B cell (primary cell): Measurements from ENCODE around the gene LAIR2. TPM values are rescaled to one million over a fixed set of nuclear protein-coding genes. Genes with fewer than 3 reads are reported as not detected.
A peak's percentile ranks its signal among the peaks of the same experiment; 100 is the strongest.

Experiments
- ATAC-seq: fragments of 200-7000 bp; cut with Tn5 transposase; one replicate; pipeline ENCODE4 v1.10.0; 2021; ENCODE audit warnings: low read depth, mild to moderate bottlenecking, moderate number of reproducible peaks, moderate library complexity
- CTCF ChIA-PET: fragments of 350-600 bp; sonication (Branson Sonifier 250); formaldehyde crosslinking; loops from one replicate; lab custom pipeline; 2021; ENCODE audit warnings: antibody characterized with exemption, inconsistent platforms; lab: Charles Lee
- POLR2A ChIA-PET: fragments of 350-600 bp; sonication (Branson Sonifier 250); formaldehyde crosslinking; loops from one replicate; lab custom pipeline; 2021; ENCODE audit warnings: antibody characterized with exemption; lab: Charles Lee
- DNase-seq: peaks from one replicate; pipeline ENCODE4 v3.0.0; 2013
- H2AFZ ChIP-seq: 2 replicates; pipeline ENCODE4 v1.6.1; 2012; ENCODE audit warnings: mild to moderate bottlenecking, low read depth, low read length; ENCODE audit not compliant: insufficient read depth, poor library complexity, severe bottlenecking
- H3K27ac ChIP-seq, 2 donors: 1 replicate in 1 of 2; 2 replicates in 1 of 2; pipeline ENCODE4 v1.5.1; 2012 to 2013; ENCODE audit warnings: low read length in 2 of 2, mild to moderate bottlenecking in 2 of 2, moderate library complexity in 1 of 2
- H3K27me3 ChIP-seq, 4 experiments: fragments of 200-600 bp in 1 of 4; sonication (generic) in 1 of 4; replicated peaks in 1 of 4; 1 replicate in 2 of 4; 2 replicates in 2 of 4; pipeline versions ENCODE4 v1.6.1 to v1.7.0; 2013 to 2016; ENCODE audit warnings: low read length in 3 of 4, mild to moderate bottlenecking in 2 of 4, mixed read lengths in 1 of 4, moderate library complexity in 1 of 4; ENCODE audit not compliant: insufficient read depth in 4 of 4, control insufficient read depth in 3 of 4; ENCODE audit errors: control extremely low read depth in 1 of 4
- H3K36me3 ChIP-seq, 2 experiments: replicated peaks in 1 of 2; 1 replicate in 1 of 2; 2 replicates in 1 of 2; pipeline versions ENCODE4 v1.6.1 to v1.7.1; 2013; ENCODE audit warnings: low read length in 1 of 2; ENCODE audit not compliant: insufficient read depth in 2 of 2, control insufficient read depth in 1 of 2; ENCODE audit errors: control extremely low read depth in 1 of 2, extremely low read depth in 1 of 2
- H3K4me1 ChIP-seq, 2 donors: fragments of 200-600 bp in 1 of 2; sonication (generic) in 1 of 2; 1 replicate in 1 of 2; 2 replicates in 1 of 2; pipeline versions ENCODE4 v1.5.1 to v1.6.1; 2013 to 2017; ENCODE audit warnings: low read length in 2 of 2; ENCODE audit not compliant: control insufficient read depth in 2 of 2, insufficient read depth in 2 of 2
- H3K4me2 ChIP-seq: replicated peaks from 2 replicates; pipeline ENCODE3; 2012; ENCODE audit warnings: mild to moderate bottlenecking, low read depth, low read length; ENCODE audit not compliant: poor library complexity, severe bottlenecking
- H3K4me3 ChIP-seq, 5 experiments: fragments of 200-600 bp in 1 of 5; sonication (generic) in 1 of 5; 1 replicate in 3 of 5; 2 replicates in 2 of 5; pipeline versions ENCODE4 v1.5.1 to v1.7.0; 2011 to 2016; ENCODE audit warnings: low read length in 4 of 5, mild to moderate bottlenecking in 4 of 5, low read depth in 2 of 5, control low read depth in 1 of 5, moderate library complexity in 1 of 5; ENCODE audit not compliant: insufficient read depth in 1 of 5; ENCODE audit errors: control extremely low read depth in 1 of 5, extremely low read depth in 1 of 5
- H3K79me2 ChIP-seq: fragments of 200-600 bp; sonication (generic); one replicate; pipeline ENCODE4 v1.6.0; 2016; ENCODE audit warnings: low read length; ENCODE audit not compliant: control insufficient read depth, insufficient read depth
- H3K9ac ChIP-seq: fragments of 200-600 bp; sonication (generic); 2 replicates; pipeline ENCODE4 v1.6.1; 2017; ENCODE audit warnings: mild to moderate bottlenecking, low read length, moderate library complexity
- H3K9me3 ChIP-seq, 3 donors: one replicate each; pipeline versions ENCODE4 v1.6.1 to v1.7.1; 2013; ENCODE audit warnings: low read length in 2 of 3; ENCODE audit not compliant: control insufficient read depth in 2 of 3, insufficient read depth in 1 of 3; ENCODE audit errors: control extremely low read depth in 1 of 3
- H4K20me1 ChIP-seq: 2 replicates; pipeline ENCODE4 v1.6.0; 2012; ENCODE audit warnings: mild to moderate bottlenecking, low read length; ENCODE audit not compliant: insufficient read depth, control insufficient read depth, poor library complexity, severe bottlenecking
- H3K27ac Mint-ChIP-seq: one replicate; pipeline ENCODE4 v1.8.0; 2021; ENCODE audit warnings: mixed read lengths
- H3K27me3 Mint-ChIP-seq: one replicate; pipeline ENCODE4 v1.8.0; 2021; ENCODE audit warnings: mixed read lengths
- H3K4me1 Mint-ChIP-seq: one replicate; pipeline ENCODE4 v1.8.0; 2021; ENCODE audit warnings: mixed read lengths
- H3K4me3 Mint-ChIP-seq: one replicate; pipeline ENCODE4 v1.8.0; 2021; ENCODE audit warnings: mixed read lengths
- H3K9me3 Mint-ChIP-seq: one replicate; pipeline ENCODE4 v1.8.0; 2022; ENCODE audit warnings: mixed read lengths; ENCODE audit not compliant: insufficient read depth
- EZH2 ChIP-seq: IDR thresholded peaks from 2 replicates; pipeline ENCODE4 v1.6.1; 2012; ENCODE audit warnings: borderline replicate concordance, low read depth, mild to moderate bottlenecking, moderate library complexity, low read length; ENCODE audit not compliant: insufficient read depth, poor library complexity, severe bottlenecking
- WGBS: methylation state at CpG from one replicate; pipeline ENCODE4 v1.1.5; 2013; ENCODE audit warnings: missing lambda C conversion rate; ENCODE audit not compliant: insufficient coverage; 5-methylcytosine and 5-hydroxymethylcytosine counted together
- intact Hi-C: fragments of 100-400 bp; cut with micrococcal nuclease; formaldehyde crosslinking; loops from one replicate; pipeline ENCODE4 v1.10.0; 2022
- polyA plus RNA-seq: library from polyadenylated mRNA; depleted of rRNA; stranded (reverse); fragments of >200 nt; gene quantifications from 2 replicates; pipeline ENCODE4 v1.2.3, GENCODE V29; 2012
- total RNA-seq, 2 donors: library from RNA; stranded (reverse); fragments of 120-200 nt in 1 of 2; gene quantifications; 1 replicate in 1 of 2; 2 replicates in 1 of 2; pipeline versions ENCODE4 v1.2.3 to v1.2.4, GENCODE V29; 2013 to 2022
- TF ChIP-seq, protein P1 (sequence below): fragments of 200-600 bp; IDR thresholded peaks from one replicate; pipeline ENCODE4 v1.8.0; 2022; ENCODE audit warnings: antibody characterized with exemption, mild to moderate bottlenecking

LAIR2 gene
- total and polyA plus RNA-seq, 2 donors (not counting 1 experiment from before 2014, with no cell fraction given) = not detected

DNA sequence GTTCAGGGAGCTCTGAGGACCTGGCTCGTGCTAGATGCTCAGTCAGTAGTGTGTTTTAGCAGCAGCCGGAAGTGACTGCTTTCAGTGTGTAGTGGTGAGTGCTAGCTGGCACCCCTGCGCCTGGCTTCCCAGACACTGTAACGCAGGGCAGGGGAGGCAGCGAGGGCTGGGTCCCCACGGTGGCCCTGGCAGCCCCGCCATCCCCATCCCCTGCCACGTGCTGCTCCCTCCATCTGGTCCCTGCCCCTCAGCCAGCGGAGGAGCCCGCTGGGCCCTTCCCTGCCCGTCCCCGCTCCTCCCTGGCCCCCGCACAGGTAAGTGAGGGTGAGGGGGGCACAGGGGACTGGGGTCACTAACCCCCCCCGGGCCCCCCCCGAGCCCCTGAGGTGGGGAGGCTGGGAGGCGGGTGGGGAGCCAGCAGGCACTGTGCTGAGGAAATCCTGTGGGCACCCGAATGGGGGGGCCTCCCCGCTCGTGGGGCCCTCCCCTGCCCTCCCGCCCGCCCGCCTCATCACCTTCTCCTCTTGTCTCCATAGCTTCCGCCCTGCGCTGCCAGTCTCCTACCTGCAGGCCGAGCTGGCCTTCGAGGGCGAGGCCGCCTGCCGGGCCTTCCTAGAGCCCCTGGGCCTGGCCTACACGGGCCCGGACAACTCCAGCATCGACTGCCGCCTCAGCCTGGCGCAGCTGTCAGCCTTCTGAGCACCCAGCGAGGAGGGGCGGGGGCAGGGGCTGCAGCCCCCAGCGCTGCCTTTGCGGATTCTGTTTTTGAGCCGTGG is 42.2 kb upstream of the LAIR2 start:
- Histone ChIP-seq H3K79me2 (peaks cover 39% of the 10 kb centered on the region), H4K20me1 (peaks cover 74% of the 10 kb centered on the region), H3K27ac (no peak overlapping the region), H3K36me3 (peaks cover 0 to 63% of the 10 kb centered on the region in 2 experiments), H3K4me3 (no peak overlapping the region), H3K4me2 (no peak overlapping the region), H3K9me3 (peaks cover 0 to 17% (median 0%) of the 10 kb centered on the region in 3 donors), H3K4me1 (peaks cover 16 to 29% of the 10 kb centered on the region in 2 donors), H3K9ac (no peak overlapping the region), H3K27me3 (no peaks in the 10 kb centered on the region), H2AFZ (no peak overlapping the region)
- DNase-seq = peak; percentile 23
- intact Hi-C loops = loop anchor here (5.0 kb wide), 1 partner anchor 593 kb away; the partner anchor contains the start of gene MYADM
- Mint-ChIP-seq H3K9me3 (no peaks in the 10 kb centered on the region), H3K4me3 (no peak overlapping the region), H3K27me3 (no peaks in the 10 kb centered on the region), H3K27ac (peak overlapping the region; percentile 59), H3K4me1 (peaks cover 23% of the 10 kb centered on the region)
- ChIA-PET POLR2A (interaction anchor here (1.4 kb wide), 1 partner anchor 12 kb away, joined by 10 read pairs; the partner anchor contains the start of gene LENG8), CTCF (no interaction called here)
- TF ChIP-seq, protein P1, sequence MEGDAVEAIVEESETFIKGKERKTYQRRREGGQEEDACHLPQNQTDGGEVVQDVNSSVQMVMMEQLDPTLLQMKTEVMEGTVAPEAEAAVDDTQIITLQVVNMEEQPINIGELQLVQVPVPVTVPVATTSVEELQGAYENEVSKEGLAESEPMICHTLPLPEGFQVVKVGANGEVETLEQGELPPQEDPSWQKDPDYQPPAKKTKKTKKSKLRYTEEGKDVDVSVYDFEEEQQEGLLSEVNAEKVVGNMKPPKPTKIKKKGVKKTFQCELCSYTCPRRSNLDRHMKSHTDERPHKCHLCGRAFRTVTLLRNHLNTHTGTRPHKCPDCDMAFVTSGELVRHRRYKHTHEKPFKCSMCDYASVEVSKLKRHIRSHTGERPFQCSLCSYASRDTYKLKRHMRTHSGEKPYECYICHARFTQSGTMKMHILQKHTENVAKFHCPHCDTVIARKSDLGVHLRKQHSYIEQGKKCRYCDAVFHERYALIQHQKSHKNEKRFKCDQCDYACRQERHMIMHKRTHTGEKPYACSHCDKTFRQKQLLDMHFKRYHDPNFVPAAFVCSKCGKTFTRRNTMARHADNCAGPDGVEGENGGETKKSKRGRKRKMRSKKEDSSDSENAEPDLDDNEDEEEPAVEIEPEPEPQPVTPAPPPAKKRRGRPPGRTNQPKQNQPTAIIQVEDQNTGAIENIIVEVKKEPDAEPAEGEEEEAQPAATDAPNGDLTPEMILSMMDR = no peak
- TF ChIP-seq EZH2 = no peak
- ATAC-seq = no peak
- WGBS = 82% methylated on average over 24 of the region's 39 CpGs

DNA sequence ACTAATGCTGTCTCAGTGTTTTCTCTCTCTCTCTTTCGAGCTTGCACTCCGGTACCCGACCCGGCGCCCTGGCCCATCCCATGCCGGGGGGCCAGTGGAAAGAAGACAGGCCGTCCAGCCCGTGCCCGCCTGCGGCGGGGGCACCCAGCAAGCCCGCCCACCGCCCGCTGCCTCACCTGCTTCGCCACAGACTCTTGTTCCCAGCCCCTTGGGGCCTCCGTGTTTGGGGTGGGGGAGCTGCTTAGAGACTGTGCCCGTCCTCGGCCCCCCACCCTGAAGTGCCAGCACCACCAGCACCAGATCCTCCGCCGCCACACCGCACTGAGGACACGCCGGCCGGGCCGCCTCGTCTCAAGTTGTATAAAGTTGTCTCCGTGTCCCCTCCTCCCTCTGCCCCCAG is 41.4 kb upstream of the LAIR2 start:
- H3K27ac ChIP-seq = no peak overlapping the region
- DNase-seq (peak; percentile 40), ATAC-seq (no peak)
- no peak overlapping the region for H3K9ac ChIP-seq
- H3K4me2 ChIP-seq = no peak overlapping the region
- H3K4me3 Mint-ChIP-seq = no peak overlapping the region
- no peak overlapping the region for H3K27ac Mint-ChIP-seq
- no peaks in the 10 kb centered on the region for H3K27me3 Mint-ChIP-seq
- no peaks in the 10 kb centered on the region for H3K9me3 Mint-ChIP-seq
- H3K4me1 Mint-ChIP-seq = peaks cover 23% of the 10 kb centered on the region
- H3K27me3 ChIP-seq = no peaks in the 10 kb centered on the region
- ChIA-PET POLR2A (interaction anchor here (0.6 to 1.7 kb wide), 4 partner anchors 8 to 1178 kb away, joined by 3 to 8 read pairs (median 5); partner anchors contain the start of gene LENG8), CTCF (no interaction called here)
- TF ChIP-seq, protein P1 = no peak
- no peak for TF ChIP-seq EZH2
- peaks cover 0 to 55% of the 10 kb centered on the region in 2 experiments for H3K36me3 ChIP-seq
- peaks cover 31% of the 10 kb centered on the region for H3K79me2 ChIP-seq
- peaks cover 16 to 29% of the 10 kb centered on the region in 2 donors for H3K4me1 ChIP-seq
- intact Hi-C loops = loop anchor here (5.0 kb wide), 1 partner anchor 594 kb away; the partner anchor contains the start of gene MYADM
- H3K9me3 ChIP-seq = peaks cover 0 to 23% (median 0%) of the 10 kb centered on the region in 3 donors
- H3K4me3 ChIP-seq = no peak overlapping the region
- peaks cover 66% of the 10 kb centered on the region for H4K20me1 ChIP-seq
- 95% methylated on average over 21 of the region's 27 CpGs for WGBS
- H2AFZ ChIP-seq = no peak overlapping the region
